IPS DF 4.7 (cell line): Measurements from ENCODE around the gene FRY.

Experiments
- DNase-seq: peaks from one replicate; pipeline ENCODE4 v3.0.0-alpha.2; 2013; ENCODE audit warnings: low spot score; ENCODE audit errors: extremely low read depth

Gene FRY

GRCh38 chr13:32165796-32166195 lies 134.2 kb downstream of the FRY start:
- DNase-seq = no peak

GRCh38 chr13:32168131-32168530 lies 136.6 kb downstream of the FRY start:
- DNase-seq = no peak

- DNase-seq = no peak
Observed at GRCh38 chr13:32170841-32171240, 139.3 kb downstream of the FRY start.

GRCh38 chr13:32173881-32174280 lies 142.3 kb downstream of the FRY start:
- DNase-seq = no peak

- no peak for DNase-seq
Observed at GRCh38 chr13:32174366-32174765, 142.8 kb downstream of the FRY start.

GRCh38 chr13:32175307-32175706 lies 143.7 kb downstream of the FRY start:
- no peak for DNase-seq

GRCh38 chr13:32175943-32176342 lies 144.4 kb downstream of the FRY start:
- DNase-seq = no peak

- no peak for DNase-seq
Observed at GRCh38 chr13:32176696-32177095, 145.1 kb downstream of the FRY start.

- no peak for DNase-seq
Observed at GRCh38 chr13:32178763-32179162, 147.2 kb downstream of the FRY start.

- DNase-seq = no peak
Observed at GRCh38 chr13:32179708-32180107, 148.1 kb downstream of the FRY start.

- DNase-seq = no peak
Observed at GRCh38 chr13:32187651-32188050, 156.1 kb downstream of the FRY start.

- DNase-seq = no peak
Observed at GRCh38 chr13:32191452-32191998, 160.0 kb downstream of the FRY start.

- no peak for DNase-seq
Observed at GRCh38 chr13:32195713-32196112, 164.1 kb downstream of the FRY start.

GRCh38 chr13:32199168-32199567 lies 167.6 kb downstream of the FRY start:
- DNase-seq = no peak

- no peak for DNase-seq
Observed at GRCh38 chr13:32200741-32201140, 169.2 kb downstream of the FRY start.

GRCh38 chr13:32201809-32202208 lies 170.2 kb downstream of the FRY start:
- DNase-seq = no peak

GRCh38 chr13:32202268-32202667 lies 170.7 kb downstream of the FRY start:
- no peak for DNase-seq

- no peak for DNase-seq
Observed at GRCh38 chr13:32203221-32203620, 171.6 kb downstream of the FRY start.

- no peak for DNase-seq
Observed at GRCh38 chr13:32203736-32204135, 172.2 kb downstream of the FRY start.

GRCh38 chr13:32205431-32206096 lies 174.0 kb downstream of the FRY start:
- no peak for DNase-seq

GRCh38 chr13:32206097-32206740 lies 174.6 kb downstream of the FRY start:
- DNase-seq = no peak

GRCh38 chr13:32208860-32209259 lies 177.3 kb downstream of the FRY start:
- DNase-seq = no peak

- DNase-seq = no peak
Observed at GRCh38 chr13:32209652-32210051, 178.1 kb downstream of the FRY start.
